Lower lobe of right lung (tissue), 2 donors: ENCODE results near the gene KRT7. TPM values are rescaled to one million over a fixed set of nuclear protein-coding genes. Genes with fewer than 3 reads are reported as not detected.

Source experiments
- ATAC-seq, 2 donors: fragments of 200-7000 bp; cut with Tn5 transposase; one replicate each; pipeline ENCODE4 v1.9.1; 2020 to 2022; ENCODE audit warnings: mild to moderate bottlenecking in 2 of 2, moderate library complexity in 2 of 2
- DNase-seq: peaks from one replicate; pipeline ENCODE4 v3.0.0-alpha.2; 2020
- H3K27ac ChIP-seq: fragments of 200-600 bp; one replicate; pipeline ENCODE4 v1.8.0; 2022
- H3K27me3 ChIP-seq: fragments of 200-600 bp; one replicate; pipeline ENCODE4 v1.8.0; 2022; ENCODE audit warnings: low read depth
- H3K36me3 ChIP-seq: fragments of 200-600 bp; one replicate; pipeline ENCODE4 v1.8.0; 2022; ENCODE audit warnings: mild to moderate bottlenecking
- H3K4me1 ChIP-seq: fragments of 200-600 bp; one replicate; pipeline ENCODE4 v1.8.0; 2022
- H3K4me3 ChIP-seq: fragments of 200-600 bp; one replicate; pipeline ENCODE4 v1.8.0; 2022; ENCODE audit warnings: mild to moderate bottlenecking
- H3K9me3 ChIP-seq: fragments of 200-600 bp; one replicate; pipeline ENCODE4 v1.8.0; 2022
- intact Hi-C: fragments of 100-400 bp; cut with DNase I; formaldehyde crosslinking; loops from one replicate; pipeline ENCODE4 v1.11.0; 2022
- total RNA-seq: library from RNA; stranded (reverse); fragmentation: NEBNext Ultra II Directional; extraction: Animal tissue kit (Norgen Biotek cat#: 25700); gene quantifications from one replicate; pipeline ENCODE4 v1.2.1, GENCODE V29; 2021
- TF ChIP-seq, protein P1 (sequence below): fragments of 200-600 bp; IDR thresholded peaks from one replicate; pipeline ENCODE4 v1.8.0; 2022; ENCODE audit warnings: antibody characterized with exemption, mild to moderate bottlenecking
- donor health status: DM: no; HTN: yes; CAD: no; lungs with severe emphysema.

Gene KRT7
- total RNA-seq, 1 donor from 2014 or later = 257 TPM

DNA sequence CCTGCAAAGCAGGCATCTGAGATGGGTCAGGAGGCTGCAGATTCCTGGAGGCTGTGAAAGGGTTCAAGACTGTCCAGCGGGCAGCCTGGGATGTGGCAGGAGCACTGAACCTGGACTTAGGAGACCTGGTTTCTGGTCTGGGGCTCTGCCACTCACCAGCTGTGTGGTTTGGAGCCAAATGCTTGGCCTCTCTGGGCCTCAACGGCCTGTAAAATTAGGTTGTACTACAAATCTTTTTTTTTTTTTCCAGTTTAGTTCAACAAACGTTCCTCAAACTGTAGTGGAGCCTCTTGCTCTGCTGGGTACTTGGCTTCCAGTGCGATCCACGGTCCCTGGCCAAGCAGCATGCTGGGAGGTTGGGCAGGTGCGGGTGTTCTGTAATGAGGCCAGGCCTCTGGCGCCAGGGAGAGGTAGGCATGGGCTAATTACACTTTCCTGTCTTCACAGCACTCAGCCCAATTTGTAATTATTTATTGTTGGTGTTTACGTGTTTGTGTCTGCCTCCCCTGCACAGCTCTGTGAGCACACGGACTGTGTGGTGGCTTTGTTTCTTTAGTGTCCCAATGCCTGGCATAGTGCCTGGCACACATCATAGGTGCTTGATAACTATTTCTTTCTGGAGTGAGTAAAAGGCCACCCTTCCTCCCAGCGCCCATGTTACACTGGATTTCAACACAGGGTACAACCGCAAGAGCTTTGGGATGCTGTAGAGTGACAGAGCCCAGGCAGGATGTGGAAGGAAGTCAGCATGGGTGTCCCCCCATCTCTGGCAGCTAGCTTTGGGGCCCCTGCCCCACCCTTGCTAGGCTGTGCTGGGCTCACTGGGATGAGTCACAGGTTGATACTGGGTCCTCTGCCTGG lies 35.4 kb upstream of the KRT7 start:
- no peaks in the 10 kb centered on the region for H3K36me3 ChIP-seq
- no peak overlapping the region for H3K4me3 ChIP-seq
- DNase-seq = peak; percentile 75
- TF ChIP-seq, protein P1, sequence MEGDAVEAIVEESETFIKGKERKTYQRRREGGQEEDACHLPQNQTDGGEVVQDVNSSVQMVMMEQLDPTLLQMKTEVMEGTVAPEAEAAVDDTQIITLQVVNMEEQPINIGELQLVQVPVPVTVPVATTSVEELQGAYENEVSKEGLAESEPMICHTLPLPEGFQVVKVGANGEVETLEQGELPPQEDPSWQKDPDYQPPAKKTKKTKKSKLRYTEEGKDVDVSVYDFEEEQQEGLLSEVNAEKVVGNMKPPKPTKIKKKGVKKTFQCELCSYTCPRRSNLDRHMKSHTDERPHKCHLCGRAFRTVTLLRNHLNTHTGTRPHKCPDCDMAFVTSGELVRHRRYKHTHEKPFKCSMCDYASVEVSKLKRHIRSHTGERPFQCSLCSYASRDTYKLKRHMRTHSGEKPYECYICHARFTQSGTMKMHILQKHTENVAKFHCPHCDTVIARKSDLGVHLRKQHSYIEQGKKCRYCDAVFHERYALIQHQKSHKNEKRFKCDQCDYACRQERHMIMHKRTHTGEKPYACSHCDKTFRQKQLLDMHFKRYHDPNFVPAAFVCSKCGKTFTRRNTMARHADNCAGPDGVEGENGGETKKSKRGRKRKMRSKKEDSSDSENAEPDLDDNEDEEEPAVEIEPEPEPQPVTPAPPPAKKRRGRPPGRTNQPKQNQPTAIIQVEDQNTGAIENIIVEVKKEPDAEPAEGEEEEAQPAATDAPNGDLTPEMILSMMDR = no peak
- H3K4me1 ChIP-seq = peaks cover 61% of the 10 kb centered on the region
- peaks cover 6% of the 10 kb centered on the region for H3K27me3 ChIP-seq
- intact Hi-C loops = no loop called here
- peak; percentile 73 to 86 for ATAC-seq
- H3K27ac ChIP-seq = peak overlapping the region; percentile 85
- H3K9me3 ChIP-seq = no peaks in the 10 kb centered on the region

DNA sequence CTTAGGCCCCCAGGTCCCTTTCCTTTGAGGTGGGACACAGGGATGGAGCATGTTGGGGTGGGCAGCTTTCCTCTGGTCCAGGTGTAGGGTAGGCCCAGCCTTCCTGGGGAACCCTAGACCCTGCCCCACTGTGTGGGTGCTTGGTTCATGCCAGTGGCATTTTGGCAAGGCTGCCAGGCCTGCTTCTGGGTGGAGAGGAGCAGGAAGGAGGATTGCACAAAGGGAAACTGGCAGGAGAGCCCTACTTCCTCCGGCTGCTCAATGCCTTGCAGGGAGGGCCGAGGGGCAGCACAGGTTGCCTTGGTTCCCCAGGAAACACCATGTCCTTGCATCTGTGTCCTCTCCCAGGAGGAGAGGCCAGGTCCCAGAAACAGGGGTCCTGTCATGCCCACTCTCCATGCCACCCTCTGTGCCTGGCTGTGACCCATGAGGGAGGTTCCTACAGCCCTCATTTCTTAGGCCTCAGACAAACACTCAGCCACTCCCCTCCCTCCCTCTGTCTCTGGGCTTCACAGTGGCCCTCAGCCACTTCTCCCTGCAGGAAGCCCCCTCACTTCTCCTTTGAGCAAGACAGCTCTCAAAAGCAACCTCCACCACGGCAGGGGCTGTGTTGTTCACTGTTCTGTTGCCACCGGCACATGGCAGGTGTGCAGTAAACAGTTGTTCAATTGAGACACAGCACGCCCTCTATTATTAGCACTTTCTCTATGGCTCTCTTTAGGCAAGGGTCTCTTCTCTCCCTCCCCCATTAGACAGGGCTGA lies 34.4 kb upstream of the KRT7 start:
- no peak overlapping the region for H3K4me3 ChIP-seq
- H3K27me3 ChIP-seq = peaks cover 6% of the 10 kb centered on the region
- H3K9me3 ChIP-seq = no peaks in the 10 kb centered on the region
- peak overlapping the region; percentile 85 for H3K27ac ChIP-seq
- no peaks in the 10 kb centered on the region for H3K36me3 ChIP-seq
- DNase-seq = peak; percentile 73
- TF ChIP-seq, protein P1 = no peak
- intact Hi-C loops = no loop called here
- peak; percentile 56 to 64 for ATAC-seq
- peaks cover 61% of the 10 kb centered on the region for H3K4me1 ChIP-seq

DNA sequence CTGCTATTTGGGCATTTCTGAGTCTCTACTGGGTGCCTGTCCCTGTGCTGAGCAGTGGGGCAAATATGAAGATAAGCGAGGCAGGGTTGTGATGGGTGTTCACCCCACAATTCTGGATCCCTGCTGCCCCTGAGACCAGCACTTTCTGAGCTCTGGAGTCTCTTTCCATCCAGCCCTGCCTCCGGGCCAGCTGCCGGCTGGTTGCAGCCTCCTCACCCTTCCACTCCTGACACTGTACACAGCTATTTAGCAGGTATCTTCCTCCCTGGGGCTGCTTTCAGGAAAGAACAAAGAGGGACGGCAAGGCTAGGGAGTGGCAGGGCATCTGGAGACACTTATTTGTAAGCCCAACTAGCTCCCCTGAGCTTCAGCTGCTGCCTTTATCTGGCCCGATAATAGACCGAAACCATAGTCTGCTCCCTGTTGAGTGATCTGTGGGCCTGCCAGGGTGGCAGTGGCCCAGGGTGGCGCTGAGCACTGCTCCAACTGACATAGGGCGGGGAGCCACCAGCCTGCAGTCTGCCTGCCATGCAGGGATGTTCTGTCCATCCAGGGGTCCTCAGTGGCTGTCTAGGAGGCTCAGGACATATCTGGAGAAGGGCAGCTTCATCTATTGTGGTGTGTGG lies 33.6 kb upstream of the KRT7 start:
- no peaks in the 10 kb centered on the region for H3K36me3 ChIP-seq
- peak overlapping the region; percentile 85 for H3K27ac ChIP-seq
- DNase-seq = no peak
- peaks cover 6% of the 10 kb centered on the region for H3K27me3 ChIP-seq
- TF ChIP-seq, protein P1 = no peak
- intact Hi-C loops = no loop called here
- H3K9me3 ChIP-seq = no peaks in the 10 kb centered on the region
- no peak overlapping the region for H3K4me3 ChIP-seq
- H3K4me1 ChIP-seq = peaks cover 56% of the 10 kb centered on the region
- ATAC-seq = no peak

DNA sequence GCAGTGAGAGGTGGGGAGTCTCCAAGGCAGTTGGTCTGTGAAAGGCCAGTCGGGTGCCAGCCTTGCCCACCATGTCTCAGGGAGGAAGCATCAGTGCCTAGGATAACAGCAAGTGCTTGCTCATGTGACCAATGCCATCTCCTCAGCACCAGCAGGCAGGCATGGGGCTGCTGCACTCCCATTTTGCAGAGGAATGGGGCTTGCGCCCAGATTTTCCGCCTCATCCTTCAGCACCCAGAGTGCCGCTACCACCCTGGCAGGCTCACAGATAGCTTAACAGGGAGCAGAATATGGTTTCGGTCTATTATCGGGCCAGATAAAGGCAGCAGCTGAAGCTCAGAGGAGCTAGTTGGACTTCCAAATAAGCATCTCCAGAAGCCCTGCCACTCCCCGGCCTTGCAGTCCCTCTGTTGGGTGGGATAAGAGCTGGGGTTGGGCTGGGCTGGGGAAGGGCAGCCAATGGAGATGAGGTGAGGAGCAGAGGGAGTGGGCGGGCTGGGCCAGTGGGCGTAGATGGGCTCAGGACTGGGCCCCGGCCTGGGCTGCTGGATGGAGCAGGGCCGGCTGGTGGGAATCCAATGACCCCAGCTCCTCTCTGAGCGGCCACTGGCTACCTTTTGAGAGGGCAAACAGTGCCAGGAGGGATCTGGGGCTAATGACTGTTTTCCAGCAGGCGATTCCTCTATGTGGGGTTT lies 32.8 kb upstream of the KRT7 start:
- TF ChIP-seq, protein P1 = no peak
- Histone ChIP-seq H3K27ac (no peak overlapping the region), H3K9me3 (no peaks in the 10 kb centered on the region), H3K4me3 (no peak overlapping the region), H3K36me3 (no peaks in the 10 kb centered on the region), H3K27me3 (peaks cover 6% of the 10 kb centered on the region), H3K4me1 (peaks cover 49% of the 10 kb centered on the region)
- intact Hi-C loops = no loop called here
- peak; percentile 40 for DNase-seq
- ATAC-seq = no peak
